HG03064 (cell line): ENCODE data around the gene PKN3.
"Not testable (repeated sequence)": the region's sequence is repeated elsewhere in the genome, so short reads cannot be mapped to it uniquely, and the experiment has no call there.

Experiments used
- ATAC-seq: cut with Tn5 transposase; IDR thresholded peaks from one replicate; pipeline ENCODE4 v1.9.1; 2021; ENCODE audit warnings: low read depth; ENCODE audit not compliant: unreplicated experiment

PKN3 gene

DNA sequence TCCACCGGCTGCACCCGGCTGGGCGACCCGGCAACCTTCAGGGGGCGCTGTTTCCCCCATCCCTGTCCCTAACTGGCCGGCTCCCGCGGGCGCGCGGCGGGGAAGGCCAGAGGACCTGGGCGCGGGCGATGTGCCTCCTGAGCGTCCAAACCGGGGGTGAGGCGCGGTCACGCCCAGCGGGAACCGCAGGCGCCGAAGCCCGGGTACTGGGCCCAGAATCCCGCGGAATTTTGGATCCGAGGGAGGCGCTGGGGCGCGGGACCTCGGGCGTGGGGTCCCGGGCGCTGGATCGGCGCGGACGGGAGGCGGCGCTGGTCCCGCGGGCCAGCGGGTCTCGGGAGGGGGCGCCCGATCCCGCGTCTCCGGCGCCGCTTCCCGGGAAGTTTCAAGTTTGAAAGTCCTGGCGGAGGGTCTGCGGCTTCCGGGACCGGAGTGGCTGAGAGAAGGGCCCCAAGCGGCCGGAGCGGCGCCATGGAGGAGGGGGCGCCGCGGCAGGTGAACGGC, at the start of gene PKN3:
PKN3 (plus strand) TSS at position 59 of the 504 bp plus-strand sequence; CDS start at position 472, 413 bp downstream.
- peak; percentile 51 for ATAC-seq

DNA sequence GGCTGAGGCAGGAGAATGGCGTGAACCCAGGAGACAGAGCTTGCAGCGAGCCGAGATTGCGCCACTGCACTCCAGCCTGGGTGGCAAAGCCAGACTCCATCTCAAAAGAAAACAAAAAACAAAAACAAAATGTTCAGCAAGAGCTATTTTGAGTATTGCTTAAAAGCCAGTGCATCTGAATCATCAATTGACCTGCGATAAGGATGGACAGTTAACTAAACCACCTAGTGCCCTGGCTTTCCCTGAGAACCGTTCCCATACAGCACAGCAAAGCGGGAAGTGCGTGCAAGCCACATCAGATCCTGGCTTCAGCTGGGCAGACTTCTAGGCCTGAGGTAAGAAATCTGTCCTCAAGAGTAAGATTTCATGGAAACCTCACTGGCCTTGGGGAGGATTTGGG, 48.4 kb upstream of the PKN3 start:
- no peak for ATAC-seq

- ATAC-seq, result no peak
Observed at GRCh38 chr9:128654481-128654880, 47.8 kb upstream of the PKN3 start.

DNA sequence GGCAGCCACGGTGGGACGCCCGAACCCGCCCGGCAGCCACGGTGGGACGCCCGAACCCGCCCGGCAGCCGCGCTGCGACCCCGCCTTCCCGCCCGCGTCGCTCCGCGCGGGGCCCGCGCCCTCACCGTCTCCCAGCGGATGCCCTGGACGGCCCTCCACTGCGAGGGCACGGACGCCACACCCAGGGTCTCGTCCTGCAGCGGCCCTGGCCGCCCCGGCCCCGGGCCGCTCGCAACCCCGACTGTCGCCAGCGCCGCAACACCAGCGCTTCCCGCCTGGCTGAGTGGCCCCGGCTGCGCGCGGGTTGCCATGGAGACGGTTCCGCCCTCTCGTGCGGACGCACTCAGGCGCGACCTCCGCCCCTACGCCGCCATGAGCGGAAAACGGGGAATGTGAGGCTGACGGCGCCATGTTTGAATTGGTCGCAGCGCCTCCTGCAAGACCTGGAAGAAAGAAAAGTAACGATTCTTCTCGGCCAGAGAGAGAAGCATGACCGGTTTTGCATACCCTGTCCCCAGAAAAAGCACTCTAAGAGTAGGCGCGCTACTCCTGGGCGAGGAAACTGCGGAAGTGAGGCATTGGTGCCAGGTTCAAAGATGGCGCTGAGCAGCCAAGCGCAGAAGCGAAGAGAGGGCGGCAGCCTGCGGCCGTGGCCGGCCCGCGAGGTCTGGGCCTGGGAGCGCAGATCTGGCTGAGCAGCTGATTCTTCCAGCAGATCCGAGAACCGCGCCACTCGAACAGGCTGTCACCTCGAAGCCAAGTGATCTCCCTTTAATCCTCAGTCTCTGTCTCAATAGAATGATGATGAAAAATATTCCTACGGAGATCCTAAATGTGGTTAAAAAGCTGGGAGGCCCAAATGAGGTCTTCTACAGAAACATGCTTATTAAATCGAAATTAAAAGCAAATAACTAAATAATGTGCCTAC, 45.6 kb upstream of the PKN3 start, which contains the start of gene DYNC2I2:
DYNC2I2 (minus strand) TSS at position 432 of the 928 bp plus-strand sequence; CDS start at position 311, 121 bp downstream.
- peak; percentile 60 for ATAC-seq

DNA sequence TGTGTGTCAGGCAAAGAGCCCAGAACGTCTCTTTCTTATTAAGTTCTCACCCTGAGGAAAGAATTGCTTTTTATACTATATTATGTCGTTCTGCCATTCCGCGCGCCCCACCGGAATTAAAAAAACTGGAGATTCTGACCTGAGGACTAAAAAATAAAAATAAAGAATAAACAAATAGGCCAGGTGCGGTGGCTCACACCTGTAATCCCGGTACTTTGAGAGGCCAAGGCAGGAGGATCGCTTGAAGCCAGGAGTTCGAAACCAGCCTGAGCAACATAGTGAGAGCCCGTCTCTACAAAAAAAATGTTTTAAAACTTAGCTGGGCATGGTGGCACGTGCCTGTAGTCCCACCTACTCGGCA, 45.0 kb upstream of the PKN3 start:
- ATAC-seq, result no peak

- no peak for ATAC-seq
Observed at GRCh38 chr9:128657796-128658195, 44.5 kb upstream of the PKN3 start.

GRCh38 chr9:128666481-128666941, 35.8 kb upstream of the PKN3 start:
- not testable (repeated sequence) for ATAC-seq

GRCh38 chr9:128669786-128670185, 32.5 kb upstream of the PKN3 start:
- ATAC-seq, result no peak

DNA sequence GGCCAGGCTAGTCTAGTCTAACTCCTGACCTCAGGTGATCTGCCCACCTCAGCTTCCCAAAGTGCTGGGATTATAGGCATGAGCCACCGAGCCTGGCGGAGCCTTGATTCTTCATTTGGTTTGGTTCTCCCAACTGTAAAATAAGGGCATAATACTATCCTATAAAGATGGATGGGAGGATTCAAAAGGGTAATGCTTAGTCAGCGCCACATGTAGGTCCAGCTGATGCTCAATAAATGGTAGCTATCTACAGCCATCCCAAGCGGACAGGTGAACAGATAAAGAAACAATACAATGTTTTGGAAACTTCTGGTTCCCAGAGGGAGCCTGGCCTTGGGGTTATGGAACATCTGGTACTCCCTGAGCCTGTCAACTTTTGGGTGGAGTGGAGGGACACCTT, 26.9 kb upstream of the PKN3 start:
- ATAC-seq, result no peak

DNA sequence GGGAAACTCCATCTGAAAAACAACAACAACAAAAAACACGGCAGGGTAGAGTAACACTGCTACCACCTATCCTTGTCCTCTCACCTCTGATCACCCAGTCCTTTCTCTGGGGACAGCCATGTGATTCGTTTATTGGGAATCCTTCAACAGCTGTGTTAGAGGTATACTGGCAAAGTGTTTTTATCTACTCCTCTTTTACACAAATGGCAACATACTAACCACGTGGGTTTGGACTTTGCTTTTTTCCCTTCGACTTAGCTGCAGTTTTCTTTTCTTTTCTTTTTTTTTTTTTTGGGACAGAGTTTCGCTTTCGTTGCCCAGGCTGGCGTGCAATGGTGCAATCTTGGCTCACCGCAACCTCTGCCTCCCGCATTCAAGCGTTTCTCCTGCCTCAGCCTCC, 24.5 kb upstream of the PKN3 start:
- ATAC-seq, result no peak

DNA sequence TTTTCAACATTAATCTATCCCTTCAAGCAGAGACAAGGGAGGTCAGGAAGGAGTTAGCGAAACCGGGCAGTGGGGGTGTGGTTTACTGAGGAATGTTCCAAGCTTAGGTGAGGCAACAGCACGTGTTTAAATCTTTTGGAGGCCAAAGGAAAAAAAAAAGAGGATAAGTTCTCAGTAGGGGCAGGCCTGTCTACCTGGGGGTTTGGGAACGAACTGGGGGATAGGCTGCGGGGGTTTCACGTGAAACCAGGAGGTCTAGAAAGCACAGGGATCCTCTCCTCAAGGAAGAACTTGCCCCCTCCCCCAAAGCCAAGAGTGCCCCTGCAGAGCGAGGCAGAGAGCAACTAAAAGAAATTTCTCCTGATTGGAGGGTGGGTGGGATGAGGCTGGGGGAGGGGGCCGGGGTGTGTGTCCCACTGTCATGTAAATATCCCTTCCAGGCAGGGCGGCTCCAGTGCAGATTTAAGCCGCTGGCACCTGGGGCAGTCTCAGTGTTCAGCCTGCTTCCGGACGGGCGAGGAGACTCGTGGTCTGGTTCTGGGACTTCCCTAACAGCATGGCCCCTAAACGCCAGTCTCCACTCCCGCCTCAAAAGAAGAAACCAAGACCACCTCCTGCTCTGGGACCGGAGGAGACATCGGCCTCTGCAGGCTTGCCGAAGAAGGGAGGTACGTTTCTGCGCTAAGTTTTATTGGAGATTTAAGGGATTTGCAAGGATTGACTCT, 18.8 kb upstream of the PKN3 start:
- no peak for ATAC-seq

DNA sequence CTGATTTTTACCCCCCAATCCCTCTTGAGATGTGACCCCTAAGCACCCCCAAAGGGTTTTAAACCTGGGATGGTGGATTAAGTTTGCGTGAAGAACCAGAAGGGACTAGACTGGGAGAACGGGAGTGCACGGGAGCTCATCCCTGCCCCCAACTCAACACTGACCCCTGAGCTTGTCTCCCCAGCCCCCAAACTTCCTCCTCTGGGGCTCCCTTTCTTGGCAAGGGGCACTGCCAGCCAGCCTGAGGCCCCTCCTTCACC, 18.3 kb upstream of the PKN3 start:
- ATAC-seq, result no peak

- ATAC-seq, result no peak
Observed at GRCh38 chr9:128684325-128685199, 17.7 kb upstream of the PKN3 start.

DNA sequence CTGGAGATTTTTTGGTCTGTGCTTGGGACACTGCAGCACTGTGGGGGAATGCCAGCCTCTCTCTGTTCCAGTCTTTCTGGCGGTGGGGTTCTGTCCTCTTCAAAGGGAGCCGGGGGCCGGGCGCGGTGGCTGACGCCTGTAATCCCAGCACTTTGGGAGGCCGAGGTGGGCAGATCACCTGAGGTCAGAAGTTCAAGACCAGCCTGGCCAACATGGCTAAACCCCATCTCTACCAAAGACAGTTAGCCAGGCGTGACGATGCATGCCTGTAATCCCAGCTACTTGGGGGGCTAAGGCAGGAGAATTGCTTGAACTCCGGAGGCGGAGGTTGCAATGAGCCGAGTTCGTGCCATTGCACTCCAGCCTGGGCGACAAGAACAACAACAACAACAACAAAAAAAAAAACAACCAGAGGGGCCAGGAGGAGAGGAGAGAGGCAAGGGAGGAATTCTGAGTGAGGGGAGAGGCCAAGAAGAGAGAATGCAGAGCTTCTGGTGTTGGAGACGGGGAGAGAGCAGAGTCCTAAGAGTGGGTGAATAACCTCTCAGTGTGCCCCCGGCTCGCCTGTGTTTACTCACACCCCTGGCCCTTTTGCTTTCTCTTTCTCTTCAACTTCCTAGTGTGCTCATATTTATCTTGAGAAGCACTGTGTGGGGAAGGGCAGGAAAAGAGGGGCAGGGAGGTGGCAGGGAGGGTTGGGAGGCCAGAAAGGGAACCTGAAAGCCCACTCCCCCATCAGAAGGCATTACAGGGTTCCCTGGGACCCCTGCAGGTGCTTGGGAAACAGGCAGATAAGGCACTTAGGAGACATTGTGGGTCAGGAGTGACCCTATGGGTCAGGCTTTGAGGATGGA, 16.4 kb upstream of the PKN3 start:
- ATAC-seq, result no peak

DNA sequence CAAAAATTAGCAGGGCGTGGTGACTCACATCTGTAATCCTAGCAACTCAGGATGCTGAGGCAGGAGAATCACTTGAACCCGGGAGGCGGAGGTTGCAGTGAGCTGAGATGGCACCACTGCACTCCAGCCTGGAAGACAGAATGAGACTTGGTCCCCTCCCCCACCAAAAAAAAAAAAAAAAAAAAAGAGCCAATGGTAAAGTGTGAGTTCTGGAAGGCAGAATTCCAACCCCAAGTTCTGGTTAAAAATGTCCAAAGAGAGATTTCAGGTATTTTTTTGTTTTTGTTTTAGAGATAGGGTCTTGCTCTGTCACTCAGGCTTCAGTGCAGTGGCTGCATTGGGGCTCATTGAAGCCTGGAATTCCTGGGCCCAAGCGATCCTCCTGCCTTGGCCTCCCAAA, 14.8 kb upstream of the PKN3 start:
- no peak for ATAC-seq

- ATAC-seq, result peak; percentile 51
Observed at GRCh38 chr9:128688501-128689292, 13.6 kb upstream of the PKN3 start, which contains the start of gene SET. Gene SET (plus strand): TSS chr9:128689222. CDS start chr9:128689583, 361 bp downstream.

- ATAC-seq, result peak; percentile 20
Observed at GRCh38 chr9:128689293-128689774, 13.0 kb upstream of the PKN3 start.

DNA sequence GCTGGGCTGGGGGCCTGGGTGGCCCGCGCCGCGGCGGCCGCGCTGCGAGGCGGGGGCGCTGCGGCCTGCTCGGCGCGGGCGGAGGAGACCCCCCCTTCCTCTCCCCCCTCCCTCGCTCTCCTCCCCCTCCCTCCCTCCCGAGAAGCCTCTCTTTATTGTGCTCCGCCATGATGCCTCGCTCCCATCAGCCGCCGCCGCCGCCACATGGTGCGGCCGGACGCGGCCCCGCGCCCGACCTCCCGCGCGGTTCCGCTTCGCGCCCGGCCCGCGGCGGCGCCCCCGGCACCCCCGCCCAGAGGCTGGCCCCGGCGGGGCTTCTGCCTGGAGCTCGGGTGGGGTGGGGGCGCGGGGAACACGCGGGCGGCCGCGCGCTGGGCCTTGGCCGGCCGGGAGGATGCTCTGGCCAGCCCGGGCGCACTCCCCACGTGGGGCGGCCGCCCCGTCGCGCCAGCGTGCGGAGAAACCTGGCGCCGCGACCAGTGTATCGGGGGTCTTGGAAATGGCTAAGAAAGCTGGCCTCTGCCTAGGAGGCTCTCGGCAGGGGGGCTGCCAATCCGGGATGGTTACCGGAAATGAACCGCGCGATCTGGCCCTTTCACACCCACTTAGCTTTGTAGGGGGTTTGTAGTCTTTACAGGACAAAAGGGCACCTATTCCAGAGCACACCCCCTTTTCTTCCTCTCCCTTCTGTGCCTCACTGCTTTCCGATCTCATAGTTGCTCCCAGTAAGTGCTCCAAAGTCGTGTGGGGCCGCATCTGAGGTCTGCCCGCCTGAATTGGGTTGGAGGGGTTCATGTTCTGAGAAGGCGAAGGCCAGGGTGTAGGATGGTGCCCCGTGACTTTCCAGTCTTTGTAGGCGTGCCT, 12.3 kb upstream of the PKN3 start:
- no peak for ATAC-seq
